A204.1 (cell line): ENCODE measurements around the gene CENPX.
"Not testable (repeated sequence)": the region's sequence is repeated elsewhere in the genome, so short reads cannot be mapped to it uniquely, and the experiment has no call there.

Source experiments
- FAIRE-seq: peaks from 2 replicates; lab custom pipeline; 2012; peaks lifted over from hg19 to GRCh38; lab: Jason Lieb, UNC

CENPX gene

DNA sequence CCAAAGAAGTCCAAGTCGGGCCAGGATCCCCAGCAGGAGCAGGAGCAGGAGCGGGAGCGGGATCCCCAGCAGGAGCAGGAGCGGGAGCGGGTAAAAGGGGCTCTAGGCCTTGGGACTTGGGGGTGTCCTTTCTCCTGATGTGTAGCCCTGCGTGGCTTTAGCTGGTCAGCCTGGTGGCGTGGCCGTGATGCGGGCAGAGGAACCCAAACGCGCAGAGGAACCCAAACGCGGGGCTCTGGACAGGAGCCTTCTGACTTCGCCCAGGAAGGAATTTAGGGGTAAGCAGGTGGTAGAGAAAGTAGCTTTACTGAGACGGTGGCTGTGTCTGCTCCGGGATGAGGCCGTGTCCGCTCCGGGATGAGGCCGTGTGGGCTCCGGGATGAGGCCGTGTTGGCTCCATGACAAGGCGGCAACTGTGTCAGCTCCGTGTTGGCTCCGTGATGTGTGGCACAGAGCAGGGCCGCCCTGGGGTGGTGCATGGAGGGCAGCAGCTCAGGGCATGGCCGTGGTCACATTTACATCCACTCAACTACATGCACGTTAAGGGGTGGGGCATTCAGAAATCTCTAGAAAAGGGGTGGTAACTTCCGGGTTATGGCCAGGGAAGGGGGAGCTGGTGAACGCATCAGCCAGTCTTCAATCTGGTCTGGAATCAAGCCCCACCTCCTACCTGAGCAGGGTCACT is 25.8 kb downstream of the CENPX start:
- no peak for FAIRE-seq

GRCh38 chr17:81996232-81996756 is 26.4 kb downstream of the CENPX start:
- no peak for FAIRE-seq

DNA sequence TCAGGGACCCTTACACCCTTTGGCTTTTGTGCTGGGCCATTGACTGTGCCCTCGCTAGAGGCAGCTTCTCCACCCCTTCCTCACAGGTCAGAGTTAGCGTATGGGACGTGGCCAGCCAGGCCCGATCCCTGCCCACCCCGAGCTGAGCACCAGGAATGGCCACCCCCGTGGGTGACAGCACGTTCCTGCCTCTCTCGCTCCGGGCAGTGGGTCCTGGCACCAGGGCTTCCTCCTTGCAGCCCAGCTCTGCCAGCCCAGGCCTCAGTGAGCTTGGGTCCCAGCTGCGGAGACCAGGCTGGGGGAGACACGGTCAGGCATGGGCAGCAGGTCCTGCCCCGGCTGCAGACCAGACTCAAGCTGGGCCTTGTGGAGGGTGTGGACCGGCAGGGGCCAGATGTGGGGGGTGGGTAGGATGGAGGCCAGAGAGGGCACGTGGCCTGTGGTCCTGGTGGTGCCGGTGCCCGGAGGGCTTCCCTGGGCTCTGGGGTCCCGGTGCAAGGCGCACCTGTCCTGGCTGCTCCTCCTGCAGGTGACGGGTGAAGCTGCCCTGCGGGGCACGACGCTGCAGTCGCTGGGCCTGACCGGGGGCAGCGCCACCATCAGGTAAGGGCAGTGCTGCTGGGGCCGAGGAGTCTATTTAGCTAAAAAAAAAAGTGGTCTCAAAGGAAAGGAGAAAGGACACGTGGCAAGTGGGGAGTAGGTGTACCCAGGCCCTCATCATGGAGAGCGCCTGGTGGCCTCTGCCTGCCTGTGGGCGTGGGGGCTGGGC is 27.0 kb downstream of the CENPX start:
- FAIRE-seq, result no peak

- no peak for FAIRE-seq
Observed at GRCh38 chr17:81994593-81995462, 27.9 kb downstream of the CENPX start.

DNA sequence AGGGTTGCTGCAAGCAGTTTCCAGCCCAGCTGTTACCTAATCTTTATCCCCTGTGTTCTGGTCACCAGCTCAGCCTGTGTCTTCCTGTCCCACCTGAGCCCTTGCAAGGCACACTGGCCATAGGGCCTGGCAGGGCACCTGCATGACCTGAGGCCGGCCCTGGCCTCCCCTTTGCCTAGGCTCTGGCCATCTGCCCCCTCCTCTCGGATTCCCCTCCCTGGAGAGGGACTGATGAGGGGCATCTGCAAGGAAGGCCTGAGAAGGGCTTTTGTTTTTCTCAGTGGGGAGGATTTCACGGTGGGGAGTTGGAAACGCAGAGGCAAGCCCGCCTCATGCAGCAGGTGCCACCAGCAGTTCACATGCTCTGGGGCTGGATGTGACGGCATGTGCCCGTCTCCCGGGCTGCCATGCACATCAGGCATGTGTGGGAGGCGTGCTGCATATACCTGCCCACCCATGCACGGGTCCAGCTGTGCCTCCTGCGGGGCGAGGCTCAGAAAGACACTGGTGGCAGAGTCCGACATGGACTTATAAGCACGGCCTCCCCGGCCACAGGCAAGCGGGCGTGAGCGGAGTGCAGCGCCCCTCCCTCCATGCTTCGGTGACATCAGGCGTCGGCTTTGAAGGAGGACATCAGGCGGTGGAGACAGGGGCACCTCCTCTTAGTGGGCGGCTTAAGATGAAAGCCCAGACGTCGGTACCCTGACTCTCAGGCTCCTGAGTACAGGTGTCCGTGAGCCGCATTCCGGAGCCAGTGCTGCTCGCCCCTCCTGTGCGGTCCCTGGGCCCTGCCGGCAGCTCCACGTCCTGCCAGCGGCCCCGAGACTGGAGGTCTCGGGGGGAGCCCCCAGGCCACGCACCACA is 28.7 kb downstream of the CENPX start:
- no peak for FAIRE-seq

DNA sequence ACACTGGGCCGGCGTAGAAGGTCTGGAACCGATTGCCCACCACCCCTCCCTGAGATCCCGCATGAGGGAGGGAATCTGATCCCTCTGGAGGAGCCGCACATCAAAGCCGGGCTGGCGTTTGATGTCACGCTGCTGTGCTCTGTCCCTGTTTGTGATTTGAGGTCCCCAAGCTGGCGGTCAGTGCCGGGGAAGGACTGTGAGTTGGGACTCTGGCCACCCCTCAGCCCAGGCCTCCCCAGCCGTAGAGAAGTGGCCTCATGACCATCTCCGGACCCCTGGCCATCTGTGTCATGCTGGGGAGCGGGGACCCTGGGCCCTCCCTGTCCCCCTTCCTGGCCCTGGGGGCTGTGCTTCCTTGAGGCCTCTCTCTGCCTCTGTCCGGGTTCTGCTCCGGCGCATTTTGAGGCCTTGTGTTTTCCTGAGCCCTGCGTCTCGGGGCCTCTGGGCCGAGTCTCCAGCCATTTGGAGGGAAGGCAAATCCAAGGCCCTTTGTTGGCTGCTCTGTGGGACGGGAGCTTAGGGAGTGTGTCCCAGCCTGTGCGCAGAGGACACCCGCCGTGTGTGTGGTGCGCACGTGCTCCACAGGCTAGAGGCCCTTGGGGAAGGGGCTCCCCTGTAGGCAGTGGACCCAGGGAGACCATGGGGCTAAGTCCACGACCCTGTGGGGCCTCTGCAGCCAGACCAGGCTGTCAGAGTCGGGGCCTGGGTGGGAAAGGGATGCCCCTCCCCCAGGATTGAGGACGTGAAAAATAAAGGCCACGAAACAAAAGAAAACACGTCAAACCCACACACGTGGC is 30.2 kb downstream of the CENPX start:
- no peak for FAIRE-seq

DNA sequence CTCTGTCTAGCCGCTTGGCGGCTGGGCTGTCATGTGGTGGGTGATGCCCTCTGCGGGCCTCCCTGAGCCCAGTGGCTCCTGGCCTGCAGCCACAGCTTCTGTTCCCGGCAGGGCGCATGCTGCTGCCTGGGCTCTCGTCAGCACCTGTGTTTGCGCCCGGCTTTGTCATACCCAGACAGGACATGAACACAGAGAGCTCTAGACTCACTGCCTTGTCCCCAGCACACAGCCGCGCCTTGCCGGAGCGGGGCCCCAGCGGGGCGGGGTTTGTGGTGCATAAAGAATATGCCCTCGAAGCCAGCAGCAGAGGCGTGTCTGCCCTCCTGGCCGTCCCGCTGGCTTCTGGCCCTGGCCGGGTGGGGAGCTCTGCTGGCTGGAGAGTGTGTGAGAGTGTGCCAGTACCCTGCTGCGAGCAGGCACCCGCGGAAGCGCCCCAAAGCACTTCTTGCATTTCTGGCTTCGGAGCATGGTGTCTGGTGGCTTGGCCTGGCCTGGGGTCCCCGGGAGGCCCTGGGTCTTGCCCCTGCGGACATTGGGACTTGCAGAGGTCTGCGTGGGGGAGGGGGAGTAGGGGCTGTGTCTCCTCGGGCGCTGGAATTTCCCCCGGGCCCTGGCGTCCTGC is 30.9 kb downstream of the CENPX start:
- no peak for FAIRE-seq

GRCh38 chr17:81990836-81991683 is 31.6 kb downstream of the CENPX start:
- no peak for FAIRE-seq

GRCh38 chr17:81987161-81987770 is 35.4 kb downstream of the CENPX start:
- FAIRE-seq, result no peak

DNA sequence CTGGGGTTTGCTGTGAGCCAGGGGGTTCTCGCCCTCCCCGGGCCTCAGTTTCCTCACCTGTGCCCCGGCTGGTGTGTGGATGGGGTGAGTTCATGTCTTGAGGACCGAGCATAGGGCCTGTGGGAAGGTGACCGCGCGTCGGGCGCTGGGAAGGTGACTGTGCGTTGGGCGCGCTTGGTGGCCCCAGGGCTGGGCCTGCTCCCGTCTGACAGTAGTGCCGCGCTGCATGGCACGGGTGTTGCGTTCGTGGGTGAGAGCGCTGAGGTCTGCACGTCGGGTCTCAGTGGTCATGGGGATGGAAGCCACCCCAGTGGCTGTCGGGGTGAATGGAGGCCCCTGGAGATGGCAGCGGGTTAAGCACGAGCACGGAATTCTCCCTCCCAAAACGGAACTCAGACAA is 36.1 kb downstream of the CENPX start:
- no peak for FAIRE-seq

DNA sequence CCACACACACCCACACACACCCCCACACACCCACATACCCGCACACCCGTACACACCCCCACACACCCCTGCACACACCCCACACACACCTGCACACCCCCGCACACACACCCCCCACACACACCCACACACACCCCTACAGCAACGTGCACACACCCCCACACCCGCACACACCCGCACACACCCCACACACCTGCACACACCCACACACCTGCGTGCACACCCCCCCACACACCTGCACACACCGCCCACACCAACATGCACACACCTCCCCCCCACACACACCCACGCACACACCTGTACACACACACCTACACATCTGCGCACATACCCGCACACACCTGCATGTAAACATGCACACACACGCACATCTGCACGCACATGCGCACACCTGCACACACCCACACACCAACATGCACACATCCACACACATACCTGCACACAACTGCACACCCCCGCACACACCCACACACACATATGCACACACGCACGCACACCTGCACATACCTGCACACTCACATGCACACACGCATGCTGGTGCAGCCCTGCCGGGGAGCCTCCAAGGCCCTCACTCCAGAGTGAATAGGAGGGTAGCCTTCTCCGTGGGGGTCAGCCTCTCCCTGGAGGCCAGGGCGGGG is 37.8 kb downstream of the CENPX start:
- no peak for FAIRE-seq

DNA sequence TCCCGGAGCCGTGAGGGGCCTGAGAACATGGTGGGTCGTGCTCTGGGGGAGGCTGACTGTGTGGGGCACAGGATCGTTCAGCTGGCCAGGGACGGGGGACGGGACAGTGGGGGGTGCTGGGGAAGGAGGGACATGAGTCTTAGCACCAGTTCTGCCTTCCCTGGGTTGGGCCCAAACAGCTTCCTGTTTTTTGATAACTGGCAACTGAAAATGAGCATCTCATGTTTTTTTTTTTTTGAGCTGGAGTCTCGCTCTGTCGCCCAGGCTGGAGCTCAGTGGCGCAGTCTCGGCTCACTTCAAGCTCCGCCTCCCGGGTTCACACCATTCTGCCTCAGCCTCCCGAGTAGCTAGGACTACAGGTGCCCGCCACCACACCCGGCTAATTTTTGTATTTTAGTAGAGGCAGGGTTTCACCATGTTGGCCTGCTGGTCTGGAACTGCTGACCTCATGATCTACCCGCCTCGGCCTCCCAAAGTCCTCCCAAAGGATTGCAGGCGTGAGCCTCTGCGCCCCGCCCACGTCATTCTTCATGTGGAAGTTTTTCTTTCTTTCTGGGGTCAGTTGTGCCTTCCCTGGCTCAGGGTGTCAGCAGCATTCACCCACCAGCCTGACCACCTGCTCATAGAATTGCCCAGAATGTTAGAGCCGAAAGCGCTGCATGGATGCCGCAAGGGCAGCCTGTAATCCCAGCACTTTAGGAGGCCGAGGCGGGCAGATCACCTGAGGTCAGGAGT is 38.9 kb downstream of the CENPX start:
- FAIRE-seq, result no peak

DNA sequence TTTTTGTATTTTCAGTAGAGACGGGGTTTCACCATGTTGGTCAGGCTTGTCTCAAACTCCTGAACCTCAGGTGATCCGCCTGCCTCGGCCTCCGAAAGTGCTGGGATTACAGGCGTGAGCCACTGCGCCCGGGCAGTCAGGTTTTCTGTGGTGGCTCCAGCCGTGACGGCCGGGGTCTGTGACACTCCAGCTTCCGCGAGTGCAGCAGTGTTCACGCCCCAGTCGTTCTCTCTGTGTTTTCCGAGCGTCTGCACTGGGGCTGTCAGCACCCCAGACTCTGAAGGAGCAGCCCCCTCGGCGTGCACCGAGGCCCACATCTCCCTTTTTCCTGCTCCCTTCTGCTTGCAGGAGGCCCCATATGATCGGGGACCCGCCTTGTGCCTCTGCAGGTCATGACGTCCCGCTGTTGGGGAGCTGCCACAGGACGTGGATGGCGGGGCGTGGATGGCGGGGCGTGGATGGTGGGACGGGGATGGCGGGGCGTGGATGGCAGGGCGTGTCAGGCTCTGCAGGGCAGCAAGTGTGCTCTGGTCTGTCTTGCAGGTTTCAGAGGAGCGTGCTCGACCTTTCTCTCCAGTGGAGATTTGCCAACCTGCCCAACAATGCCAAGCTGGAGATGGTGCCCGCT is 39.6 kb downstream of the CENPX start:
- no peak for FAIRE-seq

GRCh38 chr17:81981511-81981910 is 41.2 kb downstream of the CENPX start:
- FAIRE-seq, result not testable (repeated sequence)

DNA sequence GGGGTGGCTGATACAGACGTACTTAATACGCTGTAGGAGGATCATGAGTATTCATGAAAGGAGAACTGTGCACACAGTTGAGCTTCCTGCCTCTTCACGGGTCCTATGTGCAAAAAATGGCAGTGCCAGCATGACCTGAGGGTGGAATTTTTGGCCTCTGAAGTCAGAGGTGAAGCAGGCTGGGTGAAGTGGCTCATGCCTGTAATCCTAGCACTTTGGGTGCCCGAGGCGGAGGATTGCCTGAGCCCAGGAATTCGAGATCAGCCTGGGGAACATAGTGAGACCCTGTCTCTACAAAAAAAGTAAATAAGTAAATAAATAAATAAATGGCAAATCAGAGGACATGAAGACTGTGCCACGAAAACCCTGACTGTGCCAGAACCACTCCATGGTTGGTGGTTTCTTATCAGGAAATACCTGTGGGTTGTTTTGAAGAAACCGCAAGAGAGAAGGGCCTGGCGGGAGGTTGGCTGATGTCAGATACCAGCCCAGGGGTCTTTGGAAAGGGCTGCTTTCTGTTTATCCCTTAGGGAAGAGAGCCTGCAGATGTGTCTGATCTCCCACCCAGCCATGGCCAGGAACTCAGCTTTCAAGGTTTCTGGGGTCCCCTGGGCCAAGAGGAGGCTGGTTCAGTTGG is 41.9 kb downstream of the CENPX start:
- no peak for FAIRE-seq

- no peak for FAIRE-seq
Observed at GRCh38 chr17:81980122-81980521, 42.6 kb downstream of the CENPX start.
